GM23338 (cell line): ENCODE data around the gene HPCA. TPM values are rescaled to one million over a fixed set of nuclear protein-coding genes. Genes with fewer than 3 reads are reported as not detected.

Experiments used
- ATAC-seq: fragments of 200-7000 bp; cut with Tn5 transposase; 3 replicates; pipeline ENCODE4 v1.9.1; 2020
- DNase-seq: peaks from one replicate; pipeline ENCODE4 v3.0.0-alpha.2; 2015; ENCODE audit warnings: low spot score
- H2AFZ ChIP-seq: fragments of 200-600 bp; sonication (generic); 2 replicates; pipeline ENCODE4 v1.8.0; 2016; ENCODE audit warnings: antibody characterized with exemption, mild to moderate bottlenecking, moderate library complexity
- H3F3A ChIP-seq: fragments of 200-600 bp; sonication (generic); replicated peaks from 2 replicates; pipeline ENCODE4 v1.8.0; 2017; ENCODE audit warnings: antibody characterized with exemption, mixed run types, low read depth
- H3K27ac ChIP-seq: fragments of 200-600 bp; sonication (generic); 2 replicates; pipeline ENCODE4 v1.6.1; 2016; ENCODE audit warnings: low read depth
- H3K27me3 ChIP-seq: fragments of 200-600 bp; sonication (generic); 2 replicates; pipeline ENCODE4 v1.8.0; 2016; ENCODE audit warnings: mild to moderate bottlenecking, mixed run types, moderate library complexity; ENCODE audit not compliant: insufficient read depth
- H3K36me3 ChIP-seq: fragments of 200-600 bp; sonication (generic); 2 replicates; pipeline ENCODE4 v1.8.0; 2016; ENCODE audit warnings: mild to moderate bottlenecking; ENCODE audit not compliant: insufficient read depth
- H3K4me1 ChIP-seq: fragments of 200-600 bp; sonication (generic); 2 replicates; pipeline ENCODE4 v1.8.0; 2016; ENCODE audit warnings: mild to moderate bottlenecking, moderate library complexity; ENCODE audit not compliant: insufficient read depth
- H3K4me2 ChIP-seq: fragments of 200-600 bp; sonication (generic); 2 replicates; pipeline ENCODE4 v1.7.1; 2017; ENCODE audit warnings: mixed run types
- H3K4me3 ChIP-seq: fragments of 200-600 bp; sonication (generic); 2 replicates; pipeline ENCODE4 v1.6.1; 2016; ENCODE audit warnings: mixed run types
- H3K79me2 ChIP-seq: fragments of 200-600 bp; sonication (generic); replicated peaks from 2 replicates; pipeline ENCODE4 v1.8.0; 2017; ENCODE audit warnings: mild to moderate bottlenecking; ENCODE audit not compliant: insufficient read depth
- H3K9me2 ChIP-seq: fragments of 200-600 bp; sonication (generic); 2 replicates; pipeline ENCODE4 v1.8.0; 2017; ENCODE audit not compliant: insufficient read depth
- H4K20me1 ChIP-seq: fragments of 200-600 bp; sonication (generic); replicated peaks from 2 replicates; pipeline ENCODE4 v1.8.0; 2017; ENCODE audit warnings: mild to moderate bottlenecking; ENCODE audit not compliant: insufficient read depth
- H3K27ac Mint-ChIP-seq: 2 replicates; pipeline ENCODE4 v1.8.0; 2020; ENCODE audit warnings: inconsistent platforms, mild to moderate bottlenecking, moderate library complexity, mixed read lengths
- H3K27me3 Mint-ChIP-seq: 3 replicates; pipeline ENCODE4 v1.8.0; 2022; ENCODE audit warnings: low read depth, mild to moderate bottlenecking, moderate library complexity, mixed read lengths, inconsistent platforms; ENCODE audit not compliant: insufficient read depth, poor library complexity
- H3K36me3 Mint-ChIP-seq: 3 replicates; pipeline ENCODE4 v1.8.0; 2021; ENCODE audit warnings: low read depth, mild to moderate bottlenecking, inconsistent platforms, moderate library complexity, mixed read lengths
- H3K4me1 Mint-ChIP-seq: 3 replicates; pipeline ENCODE4 v1.8.0; 2020; ENCODE audit warnings: mild to moderate bottlenecking, inconsistent platforms, mixed read lengths
- H3K4me3 Mint-ChIP-seq: 3 replicates; pipeline ENCODE4 v1.8.0; 2021; ENCODE audit warnings: moderate library complexity, mild to moderate bottlenecking, inconsistent platforms, mixed read lengths
- H3K9me3 Mint-ChIP-seq: 3 replicates; pipeline ENCODE4 v1.8.0; 2020; ENCODE audit warnings: moderate library complexity, mild to moderate bottlenecking, inconsistent platforms, mixed read lengths
- EZH2 ChIP-seq: fragments of 200-600 bp; sonication (generic); IDR thresholded peaks from one replicate; pipeline ENCODE4 v1.8.0; 2017; ENCODE audit warnings: antibody characterized with exemption, mild to moderate bottlenecking, low read depth; ENCODE audit not compliant: unreplicated experiment
- EZH2phosphoT487 ChIP-seq: fragments of 200-600 bp; sonication (generic); IDR thresholded peaks from one replicate; pipeline ENCODE4 v1.8.1; 2018; ENCODE audit warnings: antibody characterized with exemption; ENCODE audit not compliant: unreplicated experiment
- JUNB ChIP-seq: IDR thresholded peaks from one replicate; pipeline ENCODE4 v1.6.1; 2016; ENCODE audit warnings: antibody characterized with exemption; ENCODE audit not compliant: unreplicated experiment
- NANOG ChIP-seq: IDR thresholded peaks from 2 replicates; pipeline ENCODE4 v1.6.1; 2016; ENCODE audit warnings: antibody characterized with exemption, borderline replicate concordance
- POLR2AphosphoS5 ChIP-seq: IDR thresholded peaks from 2 replicates; pipeline ENCODE4 v1.6.1; 2016; ENCODE audit warnings: antibody characterized with exemption, low read depth
- STAT1 ChIP-seq: IDR thresholded peaks from one replicate; pipeline ENCODE4 v1.6.1; 2016; ENCODE audit warnings: antibody characterized with exemption; ENCODE audit not compliant: unreplicated experiment
- ZNF114 ChIP-seq: fragments of 250-450 bp; sonication (Bioruptor Pico); IDR thresholded peaks from 2 replicates; pipeline ENCODE4 v1.5.0; 2020; ENCODE audit warnings: mild to moderate bottlenecking, moderate library complexity
- ZNF331 ChIP-seq: fragments of 250-450 bp; sonication (Bioruptor Pico); IDR thresholded peaks from 2 replicates; pipeline ENCODE4 v1.5.0; 2020; ENCODE audit warnings: low read depth, mild to moderate bottlenecking, moderate library complexity
- polyA plus RNA-seq: library from polyadenylated mRNA; unstranded; fragments of >200 nt; fragmentation: Nextera tagmentation; extraction: Ambion mirVana; gene quantifications from 2 replicates; pipeline ENCODE4 v1.2.1, GENCODE V29; 2016
- total RNA-seq: library from RNA; depleted of rRNA; stranded (reverse); fragments of >200 nt; shearing (Covaris generic); gene quantifications from 2 replicates; pipeline ENCODE4 v1.2.3, GENCODE V29; 2014
- TF ChIP-seq, protein P1 (sequence below): IDR thresholded peaks from one replicate; pipeline ENCODE4 v1.6.1; 2018; ENCODE audit warnings: antibody characterized with exemption; ENCODE audit not compliant: unreplicated experiment
- TF ChIP-seq, protein P2 (sequence below): IDR thresholded peaks from 2 replicates; pipeline ENCODE4 v1.6.1; 2016; ENCODE audit warnings: antibody characterized with exemption
- TF ChIP-seq, protein P3 (sequence below): fragments of 250-450 bp; sonication (Bioruptor Pico); IDR thresholded peaks from 2 replicates; pipeline ENCODE4 v1.5.0; 2020; ENCODE audit warnings: mild to moderate bottlenecking, moderate library complexity

Gene HPCA
- total and polyA plus RNA-seq, 2 experiments from 2014 or later = 0.35 to 0.82 TPM

DNA sequence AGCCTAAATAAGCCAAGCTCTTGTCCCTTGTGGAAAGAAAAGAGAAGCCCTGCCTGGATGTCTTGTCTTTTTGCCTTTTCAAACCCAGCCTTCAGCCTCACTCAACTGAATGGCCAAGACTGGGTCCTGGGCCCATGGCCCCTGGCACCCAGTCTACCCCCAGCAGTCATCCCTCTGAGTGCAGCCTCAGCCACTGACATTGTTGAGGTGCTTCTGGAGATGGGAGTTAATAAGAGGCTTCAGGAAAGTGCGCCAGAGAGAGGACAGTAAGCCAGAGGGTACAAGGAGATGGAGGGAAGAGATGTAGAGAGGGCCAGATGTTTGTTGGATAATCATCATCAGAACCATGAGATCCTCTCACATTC, 22.4 kb upstream of the HPCA start (continued):
- TF ChIP-seq, protein P1, sequence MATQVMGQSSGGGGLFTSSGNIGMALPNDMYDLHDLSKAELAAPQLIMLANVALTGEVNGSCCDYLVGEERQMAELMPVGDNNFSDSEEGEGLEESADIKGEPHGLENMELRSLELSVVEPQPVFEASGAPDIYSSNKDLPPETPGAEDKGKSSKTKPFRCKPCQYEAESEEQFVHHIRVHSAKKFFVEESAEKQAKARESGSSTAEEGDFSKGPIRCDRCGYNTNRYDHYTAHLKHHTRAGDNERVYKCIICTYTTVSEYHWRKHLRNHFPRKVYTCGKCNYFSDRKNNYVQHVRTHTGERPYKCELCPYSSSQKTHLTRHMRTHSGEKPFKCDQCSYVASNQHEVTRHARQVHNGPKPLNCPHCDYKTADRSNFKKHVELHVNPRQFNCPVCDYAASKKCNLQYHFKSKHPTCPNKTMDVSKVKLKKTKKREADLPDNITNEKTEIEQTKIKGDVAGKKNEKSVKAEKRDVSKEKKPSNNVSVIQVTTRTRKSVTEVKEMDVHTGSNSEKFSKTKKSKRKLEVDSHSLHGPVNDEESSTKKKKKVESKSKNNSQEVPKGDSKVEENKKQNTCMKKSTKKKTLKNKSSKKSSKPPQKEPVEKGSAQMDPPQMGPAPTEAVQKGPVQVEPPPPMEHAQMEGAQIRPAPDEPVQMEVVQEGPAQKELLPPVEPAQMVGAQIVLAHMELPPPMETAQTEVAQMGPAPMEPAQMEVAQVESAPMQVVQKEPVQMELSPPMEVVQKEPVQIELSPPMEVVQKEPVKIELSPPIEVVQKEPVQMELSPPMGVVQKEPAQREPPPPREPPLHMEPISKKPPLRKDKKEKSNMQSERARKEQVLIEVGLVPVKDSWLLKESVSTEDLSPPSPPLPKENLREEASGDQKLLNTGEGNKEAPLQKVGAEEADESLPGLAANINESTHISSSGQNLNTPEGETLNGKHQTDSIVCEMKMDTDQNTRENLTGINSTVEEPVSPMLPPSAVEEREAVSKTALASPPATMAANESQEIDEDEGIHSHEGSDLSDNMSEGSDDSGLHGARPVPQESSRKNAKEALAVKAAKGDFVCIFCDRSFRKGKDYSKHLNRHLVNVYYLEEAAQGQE = no peak
- TF ChIP-seq EZH2 (no peak), JUNB (no peak), ZNF331 (CRISPR knock-in tag) (no peak), ZNF114 (CRISPR knock-in tag) (no peak), POLR2AphosphoS5 (no peak)
- TF ChIP-seq, protein P2, sequence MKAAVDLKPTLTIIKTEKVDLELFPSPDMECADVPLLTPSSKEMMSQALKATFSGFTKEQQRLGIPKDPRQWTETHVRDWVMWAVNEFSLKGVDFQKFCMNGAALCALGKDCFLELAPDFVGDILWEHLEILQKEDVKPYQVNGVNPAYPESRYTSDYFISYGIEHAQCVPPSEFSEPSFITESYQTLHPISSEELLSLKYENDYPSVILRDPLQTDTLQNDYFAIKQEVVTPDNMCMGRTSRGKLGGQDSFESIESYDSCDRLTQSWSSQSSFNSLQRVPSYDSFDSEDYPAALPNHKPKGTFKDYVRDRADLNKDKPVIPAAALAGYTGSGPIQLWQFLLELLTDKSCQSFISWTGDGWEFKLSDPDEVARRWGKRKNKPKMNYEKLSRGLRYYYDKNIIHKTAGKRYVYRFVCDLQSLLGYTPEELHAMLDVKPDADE = no peak

DNA sequence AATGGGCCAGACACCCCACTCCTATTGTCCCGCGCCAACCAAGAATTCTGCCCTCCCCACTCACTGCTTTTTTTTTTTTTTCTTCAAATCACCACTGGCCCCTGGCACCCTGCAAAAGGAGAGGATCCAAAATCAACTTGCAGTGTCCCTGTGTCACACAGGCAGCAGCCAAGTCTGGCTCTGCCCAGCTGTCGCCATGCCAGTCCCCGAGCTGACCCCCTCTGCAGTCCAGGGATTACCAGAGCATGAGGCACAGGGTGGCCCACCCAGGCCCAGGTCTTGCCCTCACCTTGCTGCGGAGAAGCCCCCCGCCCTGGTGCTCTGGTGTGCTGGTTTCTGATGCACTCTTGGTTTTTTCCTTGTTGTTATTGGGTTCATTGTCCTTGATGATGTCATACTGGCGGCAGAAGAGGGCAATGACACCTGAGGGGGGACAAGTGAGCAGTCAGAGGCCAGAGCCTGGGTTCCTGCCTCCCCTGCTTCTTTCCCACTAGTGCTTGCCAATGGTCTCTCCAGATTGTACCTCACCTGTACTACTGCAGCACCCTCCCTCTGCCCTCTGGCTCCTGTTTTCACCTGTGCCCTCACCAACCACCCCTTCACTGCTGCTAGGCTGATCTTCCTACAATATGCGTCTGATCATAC, 21.8 kb upstream of the HPCA start:
- H3K27ac Mint-ChIP-seq = no peak overlapping the region
- TF ChIP-seq STAT1 (no peak), NANOG (no peak), EZH2phosphoT487 (no peak), ZNF114 (CRISPR knock-in tag) (no peak)
- TF ChIP-seq, protein P3, sequence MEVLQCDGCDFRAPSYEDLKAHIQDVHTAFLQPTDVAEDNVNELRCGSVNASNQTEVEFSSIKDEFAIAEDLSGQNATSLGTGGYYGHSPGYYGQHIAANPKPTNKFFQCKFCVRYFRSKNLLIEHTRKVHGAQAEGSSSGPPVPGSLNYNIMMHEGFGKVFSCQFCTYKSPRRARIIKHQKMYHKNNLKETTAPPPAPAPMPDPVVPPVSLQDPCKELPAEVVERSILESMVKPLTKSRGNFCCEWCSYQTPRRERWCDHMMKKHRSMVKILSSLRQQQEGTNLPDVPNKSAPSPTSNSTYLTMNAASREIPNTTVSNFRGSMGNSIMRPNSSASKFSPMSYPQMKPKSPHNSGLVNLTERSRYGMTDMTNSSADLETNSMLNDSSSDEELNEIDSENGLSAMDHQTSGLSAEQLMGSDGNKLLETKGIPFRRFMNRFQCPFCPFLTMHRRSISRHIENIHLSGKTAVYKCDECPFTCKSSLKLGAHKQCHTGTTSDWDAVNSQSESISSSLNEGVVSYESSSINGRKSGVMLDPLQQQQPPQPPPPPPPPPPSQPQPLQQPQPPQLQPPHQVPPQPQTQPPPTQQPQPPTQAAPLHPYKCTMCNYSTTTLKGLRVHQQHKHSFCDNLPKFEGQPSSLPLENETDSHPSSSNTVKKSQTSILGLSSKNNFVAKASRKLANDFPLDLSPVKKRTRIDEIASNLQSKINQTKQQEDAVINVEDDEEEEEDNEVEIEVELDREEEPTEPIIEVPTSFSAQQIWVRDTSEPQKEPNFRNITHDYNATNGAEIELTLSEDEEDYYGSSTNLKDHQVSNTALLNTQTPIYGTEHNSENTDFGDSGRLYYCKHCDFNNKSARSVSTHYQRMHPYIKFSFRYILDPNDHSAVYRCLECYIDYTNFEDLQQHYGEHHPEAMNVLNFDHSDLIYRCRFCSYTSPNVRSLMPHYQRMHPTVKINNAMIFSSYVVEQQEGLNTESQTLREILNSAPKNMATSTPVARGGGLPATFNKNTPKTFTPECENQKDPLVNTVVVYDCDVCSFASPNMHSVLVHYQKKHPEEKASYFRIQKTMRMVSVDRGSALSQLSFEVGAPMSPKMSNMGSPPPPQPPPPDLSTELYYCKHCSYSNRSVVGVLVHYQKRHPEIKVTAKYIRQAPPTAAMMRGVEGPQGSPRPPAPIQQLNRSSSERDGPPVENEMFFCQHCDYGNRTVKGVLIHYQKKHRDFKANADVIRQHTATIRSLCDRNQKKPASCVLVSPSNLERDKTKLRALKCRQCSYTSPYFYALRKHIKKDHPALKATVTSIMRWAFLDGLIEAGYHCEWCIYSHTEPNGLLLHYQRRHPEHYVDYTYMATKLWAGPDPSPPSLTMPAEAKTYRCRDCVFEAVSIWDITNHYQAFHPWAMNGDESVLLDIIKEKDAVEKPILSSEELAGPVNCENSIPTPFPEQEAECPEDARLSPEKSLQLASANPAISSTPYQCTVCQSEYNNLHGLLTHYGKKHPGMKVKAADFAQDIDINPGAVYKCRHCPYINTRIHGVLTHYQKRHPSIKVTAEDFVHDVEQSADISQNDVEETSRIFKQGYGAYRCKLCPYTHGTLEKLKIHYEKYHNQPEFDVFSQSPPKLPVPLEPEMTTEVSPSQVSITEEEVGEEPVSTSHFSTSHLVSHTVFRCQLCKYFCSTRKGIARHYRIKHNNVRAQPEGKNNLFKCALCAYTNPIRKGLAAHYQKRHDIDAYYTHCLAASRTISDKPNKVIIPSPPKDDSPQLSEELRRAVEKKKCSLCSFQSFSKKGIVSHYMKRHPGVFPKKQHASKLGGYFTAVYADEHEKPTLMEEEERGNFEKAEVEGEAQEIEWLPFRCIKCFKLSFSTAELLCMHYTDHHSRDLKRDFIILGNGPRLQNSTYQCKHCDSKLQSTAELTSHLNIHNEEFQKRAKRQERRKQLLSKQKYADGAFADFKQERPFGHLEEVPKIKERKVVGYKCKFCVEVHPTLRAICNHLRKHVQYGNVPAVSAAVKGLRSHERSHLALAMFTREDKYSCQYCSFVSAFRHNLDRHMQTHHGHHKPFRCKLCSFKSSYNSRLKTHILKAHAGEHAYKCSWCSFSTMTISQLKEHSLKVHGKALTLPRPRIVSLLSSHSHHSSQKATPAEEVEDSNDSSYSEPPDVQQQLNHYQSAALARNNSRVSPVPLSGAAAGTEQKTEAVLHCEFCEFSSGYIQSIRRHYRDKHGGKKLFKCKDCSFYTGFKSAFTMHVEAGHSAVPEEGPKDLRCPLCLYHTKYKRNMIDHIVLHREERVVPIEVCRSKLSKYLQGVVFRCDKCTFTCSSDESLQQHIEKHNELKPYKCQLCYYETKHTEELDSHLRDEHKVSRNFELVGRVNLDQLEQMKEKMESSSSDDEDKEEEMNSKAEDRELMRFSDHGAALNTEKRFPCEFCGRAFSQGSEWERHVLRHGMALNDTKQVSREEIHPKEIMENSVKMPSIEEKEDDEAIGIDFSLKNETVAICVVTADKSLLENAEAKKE = no peak

More for the DNA sequence above, 21.8 kb upstream of the HPCA start:
- Histone ChIP-seq H3K79me2 (no peaks in the 10 kb centered on the region), H3F3A (no peaks in the 10 kb centered on the region), H3K9me2 (no peaks in the 10 kb centered on the region), H3K27me3 (peaks cover 13% of the 10 kb centered on the region), H2AFZ (no peak overlapping the region), H3K4me1 (peaks cover under 1% of the 10 kb centered on the region; the same call in 1 of the 2 replicates), H3K4me3 (no peak overlapping the region), H3K36me3 (no peaks in the 10 kb centered on the region), H4K20me1 (0 out of 2 replicates have a peak, but pooled peaks cover 2% of the 10 kb centered on the region), H3K27ac (no peak overlapping the region), H3K4me2 (no peak overlapping the region)
- Mint-ChIP-seq H3K9me3 (no peaks in the 10 kb centered on the region), H3K27me3 (peaks cover 6% of the 10 kb centered on the region), H3K4me3 (no peak overlapping the region), H3K36me3 (peaks cover 5% of the 10 kb centered on the region; the same call in 2 of the 3 replicates), H3K4me1 (peaks cover 4% of the 10 kb centered on the region)
- ATAC-seq (no peak), DNase-seq (no peak)
